Mucosa of descending colon (tissue), 3 donors: ENCODE results near the gene TRIM17. TPM values are rescaled to one million over a fixed set of nuclear protein-coding genes. Genes with fewer than 3 reads are reported as not detected.
A peak's percentile ranks its signal among the peaks of the same experiment; 100 is the strongest.

Experiments used
- ATAC-seq: fragments of 200-7000 bp; cut with Tn5 transposase; one replicate; pipeline ENCODE4 v1.9.1; 2020; ENCODE audit warnings: mild to moderate bottlenecking, moderate library complexity
- DNase-seq, 3 donors: peaks; one replicate each; pipeline ENCODE4 v3.0.0-alpha.2; 2020
- H3K36me3 ChIP-seq: fragments of 200-600 bp; one replicate; pipeline ENCODE4 v1.8.0; 2021; ENCODE audit warnings: low read depth, mild to moderate bottlenecking
- H3K4me1 ChIP-seq: fragments of 200-600 bp; one replicate; pipeline ENCODE4 v1.8.0; 2021; ENCODE audit warnings: low read depth, mild to moderate bottlenecking
- H3K4me3 ChIP-seq: fragments of 200-600 bp; one replicate; pipeline ENCODE4 v1.8.0; 2021; ENCODE audit warnings: mild to moderate bottlenecking
- H3K9me3 ChIP-seq: fragments of 200-600 bp; one replicate; pipeline ENCODE4 v1.8.0; 2021; ENCODE audit warnings: mild to moderate bottlenecking
- intact Hi-C, 2 donors: fragments of 100-400 bp; cut with DNase I in 1 of 2; cut with micrococcal nuclease in 1 of 2; formaldehyde crosslinking; loops; one replicate each; pipeline versions ENCODE4 v1.11.0 to v1.11.1; 2022; cut with DNase I, micrococcal nuclease
- total RNA-seq, 3 donors: library from RNA; stranded (reverse); fragmentation: NEBNext Ultra II Directional in 2 of 3; extraction: Animal tissue kit (Norgen Biotek cat#: 25700) in 2 of 3; gene quantifications; one replicate each; pipeline versions ENCODE4 v1.2.1 to v1.2.4, GENCODE V29; 2021 to 2023
- TF ChIP-seq, protein P1 (sequence below): fragments of 200-600 bp; IDR thresholded peaks from one replicate; pipeline ENCODE4 v1.8.0; 2022; ENCODE audit warnings: antibody characterized with exemption, mild to moderate bottlenecking
- donor health status: DM: no; HTN: no; CAD: no; lungs with moderate emphysema.
- donor health status: DM: no; HTN: no; CAD: no.
- donor health status: DM: no; HTN: yes; CAD: no.

TRIM17 gene
- total RNA-seq, 3 donors from 2014 or later, result 0.39 to 0.76 TPM; not detected in 1

GRCh38 chr1:228405200-228405978, 11.3 kb downstream of the TRIM17 start:
- Histone ChIP-seq H3K9me3 (no peaks in the 10 kb centered on the region), H3K4me3 (peak overlapping the region; percentile 96), H3K36me3 (no peaks in the 10 kb centered on the region), H3K4me1 (peaks cover 23% of the 10 kb centered on the region)
- intact Hi-C loops, result no loop called here
- TF ChIP-seq, protein P1, sequence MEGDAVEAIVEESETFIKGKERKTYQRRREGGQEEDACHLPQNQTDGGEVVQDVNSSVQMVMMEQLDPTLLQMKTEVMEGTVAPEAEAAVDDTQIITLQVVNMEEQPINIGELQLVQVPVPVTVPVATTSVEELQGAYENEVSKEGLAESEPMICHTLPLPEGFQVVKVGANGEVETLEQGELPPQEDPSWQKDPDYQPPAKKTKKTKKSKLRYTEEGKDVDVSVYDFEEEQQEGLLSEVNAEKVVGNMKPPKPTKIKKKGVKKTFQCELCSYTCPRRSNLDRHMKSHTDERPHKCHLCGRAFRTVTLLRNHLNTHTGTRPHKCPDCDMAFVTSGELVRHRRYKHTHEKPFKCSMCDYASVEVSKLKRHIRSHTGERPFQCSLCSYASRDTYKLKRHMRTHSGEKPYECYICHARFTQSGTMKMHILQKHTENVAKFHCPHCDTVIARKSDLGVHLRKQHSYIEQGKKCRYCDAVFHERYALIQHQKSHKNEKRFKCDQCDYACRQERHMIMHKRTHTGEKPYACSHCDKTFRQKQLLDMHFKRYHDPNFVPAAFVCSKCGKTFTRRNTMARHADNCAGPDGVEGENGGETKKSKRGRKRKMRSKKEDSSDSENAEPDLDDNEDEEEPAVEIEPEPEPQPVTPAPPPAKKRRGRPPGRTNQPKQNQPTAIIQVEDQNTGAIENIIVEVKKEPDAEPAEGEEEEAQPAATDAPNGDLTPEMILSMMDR, result no peak
- no peak for DNase-seq
- no peak for ATAC-seq

DNA sequence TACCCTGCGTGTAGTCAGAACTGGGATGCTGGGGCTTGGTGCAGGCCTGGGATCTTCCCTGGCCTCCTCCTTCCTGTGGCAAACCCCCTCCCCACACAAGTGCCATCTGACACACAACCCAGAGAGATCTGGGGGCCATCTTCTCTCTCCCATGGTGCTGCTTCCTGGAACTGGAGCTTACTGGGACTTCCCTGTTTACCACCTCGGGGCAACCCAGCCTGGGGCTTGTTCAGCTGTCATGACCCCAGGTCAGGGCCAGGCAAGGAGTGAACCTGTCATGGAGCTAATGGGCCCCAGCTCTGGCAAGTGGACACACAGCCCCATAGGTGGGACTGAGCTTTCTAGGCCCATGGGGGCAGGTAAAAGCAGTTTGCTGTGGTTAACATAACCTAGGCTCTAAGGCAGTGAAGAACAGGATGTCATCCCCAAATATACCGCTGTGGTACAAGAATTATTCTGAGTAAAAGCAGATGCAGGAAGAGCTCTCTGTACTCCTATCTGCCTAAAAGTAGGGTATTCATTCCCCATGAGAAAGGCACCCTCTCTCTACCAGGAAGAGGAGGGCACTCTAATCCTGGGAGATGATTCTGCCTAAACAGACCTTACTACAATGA, 12.4 kb downstream of the TRIM17 start:
- Histone ChIP-seq H3K4me3 (no peak overlapping the region), H3K36me3 (no peaks in the 10 kb centered on the region), H3K9me3 (no peaks in the 10 kb centered on the region), H3K4me1 (peaks cover 23% of the 10 kb centered on the region)
- ATAC-seq, result no peak
- intact Hi-C loops, result no loop called here
- DNase-seq, result peak in 1 of 3 donors; percentile 46
- TF ChIP-seq, protein P1, result no peak

GRCh38 chr1:228403231-228403631, 13.4 kb downstream of the TRIM17 start:
- Histone ChIP-seq H3K4me3 (no peak overlapping the region), H3K4me1 (peaks cover 23% of the 10 kb centered on the region), H3K9me3 (no peaks in the 10 kb centered on the region), H3K36me3 (no peaks in the 10 kb centered on the region)
- DNase-seq (peak in 1 of 3 donors; percentile 25), ATAC-seq (no peak)
- intact Hi-C loops, result no loop called here
- TF ChIP-seq, protein P1, result no peak

GRCh38 chr1:228402641-228403025, 14.0 kb downstream of the TRIM17 start:
- DNase-seq (peak in 1 of 3 donors; percentile 7), ATAC-seq (no peak)
- no peaks in the 10 kb centered on the region for H3K9me3 ChIP-seq
- TF ChIP-seq, protein P1, result no peak
- intact Hi-C loops, result no loop called here
- H3K4me3 ChIP-seq, result no peak overlapping the region
- H3K36me3 ChIP-seq, result no peaks in the 10 kb centered on the region
- peaks cover 23% of the 10 kb centered on the region for H3K4me1 ChIP-seq

DNA sequence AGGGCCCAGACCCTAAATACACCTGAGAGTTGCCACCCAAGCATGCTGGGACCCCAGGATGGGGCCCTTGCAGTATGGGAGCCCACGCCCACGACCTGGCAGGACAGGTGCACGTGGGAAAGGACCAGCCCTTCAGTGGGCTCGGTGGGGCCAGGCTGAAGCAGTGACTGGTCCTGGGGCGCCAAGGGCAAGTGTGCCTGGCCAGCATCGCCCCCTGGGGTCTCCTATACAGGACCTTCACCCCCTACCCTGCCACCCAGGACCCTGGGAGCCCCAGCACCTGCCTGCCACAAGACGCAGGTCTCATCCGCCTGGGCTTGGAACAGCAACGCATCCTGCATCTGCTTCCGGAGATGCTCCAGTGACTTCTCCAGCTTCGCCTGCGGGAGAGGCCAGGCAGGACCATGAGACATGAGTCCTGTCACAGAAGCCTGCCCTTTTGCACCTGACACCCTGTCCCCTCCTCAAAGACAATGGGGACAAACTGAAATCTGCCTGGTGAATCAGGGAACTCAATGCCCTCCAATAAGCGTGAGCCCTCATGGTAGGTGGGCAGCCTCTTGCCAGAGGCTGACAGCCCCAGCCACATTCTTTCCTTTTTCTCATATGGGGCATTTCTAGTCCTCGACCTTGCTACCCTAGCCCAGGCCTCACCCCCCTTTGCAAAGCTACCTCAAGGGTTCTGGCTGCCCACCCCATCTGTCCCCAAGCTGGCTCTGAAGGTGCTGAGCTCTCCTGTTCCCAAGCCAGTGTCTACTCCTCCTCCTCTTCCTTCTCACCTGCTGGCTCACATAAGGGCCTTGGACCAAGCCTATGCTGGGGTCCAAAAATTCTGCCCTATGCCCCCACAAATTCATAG, 14.7 kb downstream of the TRIM17 start:
- H3K4me3 ChIP-seq, result no peak overlapping the region
- peak in 1 of 3 donors; percentile 40 for DNase-seq
- no peak for ATAC-seq
- no peaks in the 10 kb centered on the region for H3K9me3 ChIP-seq
- no peaks in the 10 kb centered on the region for H3K36me3 ChIP-seq
- H3K4me1 ChIP-seq, result peaks cover 23% of the 10 kb centered on the region
- TF ChIP-seq, protein P1, result no peak
- intact Hi-C loops, result no loop called here
